Suprapubic skin (tissue), 4 donors: ENCODE measurements around the gene S1PR4. TPM values are rescaled to one million over a fixed set of nuclear protein-coding genes. Genes with fewer than 3 reads are reported as not detected.
A peak's percentile ranks its signal among the peaks of the same experiment; 100 is the strongest.
"Not testable (repeated sequence)": the region's sequence is repeated elsewhere in the genome, so short reads cannot be mapped to it uniquely, and the experiment has no call there.

Experiments
- DNase-seq, 2 donors: peaks; one replicate each; pipeline ENCODE4 v3.0.0-alpha.2; 2019; ENCODE audit warnings: low spot score in 2 of 2
- H3K27ac ChIP-seq: fragments of 200-600 bp; sonication (generic); one replicate; pipeline ENCODE4 v1.5.1; 2019
- H3K27me3 ChIP-seq: fragments of 200-600 bp; sonication (generic); one replicate; pipeline ENCODE4 v1.5.1; 2019
- H3K36me3 ChIP-seq: fragments of 200-600 bp; sonication (generic); one replicate; pipeline ENCODE4 v1.5.1; 2019
- H3K4me1 ChIP-seq: fragments of 200-600 bp; sonication (generic); one replicate; pipeline ENCODE4 v1.5.1; 2019
- H3K4me3 ChIP-seq: fragments of 200-600 bp; sonication (generic); one replicate; pipeline ENCODE4 v1.5.1; 2019; ENCODE audit warnings: mild to moderate bottlenecking
- H3K9me3 ChIP-seq: fragments of 200-600 bp; sonication (generic); one replicate; pipeline ENCODE4 v1.5.1; 2019
- EP300 ChIP-seq: sonication (generic); formaldehyde crosslinking; IDR thresholded peaks from one replicate; pipeline ENCODE4 v1.6.1; 2017; ENCODE audit warnings: antibody characterized with exemption
- POLR2A ChIP-seq, 2 donors: fragments of 450-650 bp; IDR thresholded peaks; one replicate each; pipeline ENCODE4 v1.6.1; 2017; ENCODE audit warnings: antibody characterized with exemption in 2 of 2, mild to moderate bottlenecking in 2 of 2, moderate library complexity in 2 of 2
- POLR2AphosphoS5 ChIP-seq, 3 donors: sonication (generic); formaldehyde crosslinking; IDR thresholded peaks; one replicate each; pipeline ENCODE4 v1.6.1; 2017; ENCODE audit warnings: antibody characterized with exemption in 3 of 3
- WGBS: methylation state at CpG from one replicate; pipeline ENCODE4 v1.1.5; 2018; 5-methylcytosine and 5-hydroxymethylcytosine counted together
- total RNA-seq, 4 donors: library from RNA; depleted of rRNA; stranded (reverse); fragments of >200 nt; gene quantifications; one replicate each; pipeline ENCODE4 v1.1.0, GENCODE V29; 2016
- TF ChIP-seq, protein P1 (sequence below), 2 donors: fragments of 200-600 bp in 1 of 2; fragments of 450-650 bp in 1 of 2; sonication (generic) in 1 of 2; IDR thresholded peaks; one replicate each; pipeline ENCODE4 v1.5.1; 2016 to 2019; ENCODE audit warnings: antibody characterized with exemption in 2 of 2, mild to moderate bottlenecking in 1 of 2, moderate library complexity in 1 of 2

Gene S1PR4
- total RNA-seq, 4 donors from 2014 or later: 0.42 to 2.5 (median 1.9) TPM

DNA sequence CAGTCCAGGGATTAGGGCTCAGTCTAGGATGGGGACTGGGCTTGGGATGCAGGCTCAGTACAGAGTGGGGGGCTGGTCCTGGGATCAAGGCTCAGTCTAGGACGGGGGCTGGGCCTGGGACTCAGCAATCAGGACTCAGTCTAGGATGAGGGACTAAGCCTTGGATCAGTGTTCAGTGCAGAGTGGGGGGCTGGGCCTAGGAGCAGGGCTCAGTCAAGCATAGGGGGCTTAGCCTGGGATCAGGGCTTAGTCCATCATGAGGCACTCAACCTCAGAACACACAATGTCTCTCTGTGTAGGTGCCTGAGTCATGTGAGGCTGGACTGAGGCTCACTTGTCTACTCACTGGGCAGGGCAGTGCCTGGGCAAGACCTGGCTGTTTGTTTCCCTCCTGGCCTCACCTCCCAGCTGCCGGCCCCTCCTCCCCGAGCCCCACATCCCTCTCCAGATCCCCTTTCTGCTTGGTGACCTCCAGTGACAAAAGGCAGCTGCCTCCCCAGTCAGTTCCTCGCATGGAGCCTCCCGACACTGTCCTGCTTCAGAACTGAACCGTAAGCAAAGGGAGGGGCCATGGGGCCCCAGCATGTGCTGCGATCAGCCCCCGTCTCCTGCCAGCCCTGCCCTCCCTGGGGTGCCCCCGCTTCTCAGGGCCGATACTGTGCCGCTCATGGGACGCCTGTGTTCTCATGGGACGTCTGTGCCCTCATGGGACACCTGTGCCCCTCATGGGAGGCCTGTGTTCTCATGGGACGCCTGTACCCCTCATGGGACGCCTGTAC, 6.5 kb upstream of the S1PR4 start:
- Histone ChIP-seq H3K27ac (no peak overlapping the region), H3K36me3 (no peaks in the 10 kb centered on the region), H3K9me3 (no peaks in the 10 kb centered on the region), H3K4me3 (no peak overlapping the region), H3K4me1 (peaks cover 12% of the 10 kb centered on the region), H3K27me3 (no peaks in the 10 kb centered on the region)
- TF ChIP-seq EP300 (no peak), POLR2A (IDR thresholded peaks at IDR 0.05) (no peak), POLR2AphosphoS5 (IDR thresholded peaks at IDR 0.05) (no peak)
- TF ChIP-seq, protein P1, sequence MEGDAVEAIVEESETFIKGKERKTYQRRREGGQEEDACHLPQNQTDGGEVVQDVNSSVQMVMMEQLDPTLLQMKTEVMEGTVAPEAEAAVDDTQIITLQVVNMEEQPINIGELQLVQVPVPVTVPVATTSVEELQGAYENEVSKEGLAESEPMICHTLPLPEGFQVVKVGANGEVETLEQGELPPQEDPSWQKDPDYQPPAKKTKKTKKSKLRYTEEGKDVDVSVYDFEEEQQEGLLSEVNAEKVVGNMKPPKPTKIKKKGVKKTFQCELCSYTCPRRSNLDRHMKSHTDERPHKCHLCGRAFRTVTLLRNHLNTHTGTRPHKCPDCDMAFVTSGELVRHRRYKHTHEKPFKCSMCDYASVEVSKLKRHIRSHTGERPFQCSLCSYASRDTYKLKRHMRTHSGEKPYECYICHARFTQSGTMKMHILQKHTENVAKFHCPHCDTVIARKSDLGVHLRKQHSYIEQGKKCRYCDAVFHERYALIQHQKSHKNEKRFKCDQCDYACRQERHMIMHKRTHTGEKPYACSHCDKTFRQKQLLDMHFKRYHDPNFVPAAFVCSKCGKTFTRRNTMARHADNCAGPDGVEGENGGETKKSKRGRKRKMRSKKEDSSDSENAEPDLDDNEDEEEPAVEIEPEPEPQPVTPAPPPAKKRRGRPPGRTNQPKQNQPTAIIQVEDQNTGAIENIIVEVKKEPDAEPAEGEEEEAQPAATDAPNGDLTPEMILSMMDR (IDR thresholded peaks at IDR 0.05): no peak
- no peak for DNase-seq
- 97% methylated on average over 14 of the region's 15 CpGs for WGBS

DNA sequence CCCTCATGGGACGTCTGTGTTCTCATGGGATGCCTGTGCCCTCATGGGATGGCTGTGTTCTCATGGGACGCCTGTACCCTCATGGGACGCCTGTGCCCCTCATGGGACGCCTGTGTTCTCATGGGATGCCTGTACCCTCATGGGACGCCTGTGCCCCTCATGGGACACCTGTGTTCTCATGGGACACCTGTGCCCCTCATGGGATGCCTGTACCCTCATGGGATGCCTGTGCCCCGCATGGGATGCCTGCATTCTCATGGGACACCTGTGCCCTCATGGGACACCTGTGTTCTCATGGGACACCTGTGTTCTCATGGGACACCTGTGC, 5.9 kb upstream of the S1PR4 start:
- H3K4me3 ChIP-seq, DNase-seq, H3K9me3 ChIP-seq, H3K36me3 ChIP-seq, H3K27ac ChIP-seq, H3K27me3 ChIP-seq: not testable (repeated sequence)
- 90% methylated on average over 5 of the region's 6 CpGs for WGBS
- peaks cover 16% of the 10 kb centered on the region for H3K4me1 ChIP-seq

DNA sequence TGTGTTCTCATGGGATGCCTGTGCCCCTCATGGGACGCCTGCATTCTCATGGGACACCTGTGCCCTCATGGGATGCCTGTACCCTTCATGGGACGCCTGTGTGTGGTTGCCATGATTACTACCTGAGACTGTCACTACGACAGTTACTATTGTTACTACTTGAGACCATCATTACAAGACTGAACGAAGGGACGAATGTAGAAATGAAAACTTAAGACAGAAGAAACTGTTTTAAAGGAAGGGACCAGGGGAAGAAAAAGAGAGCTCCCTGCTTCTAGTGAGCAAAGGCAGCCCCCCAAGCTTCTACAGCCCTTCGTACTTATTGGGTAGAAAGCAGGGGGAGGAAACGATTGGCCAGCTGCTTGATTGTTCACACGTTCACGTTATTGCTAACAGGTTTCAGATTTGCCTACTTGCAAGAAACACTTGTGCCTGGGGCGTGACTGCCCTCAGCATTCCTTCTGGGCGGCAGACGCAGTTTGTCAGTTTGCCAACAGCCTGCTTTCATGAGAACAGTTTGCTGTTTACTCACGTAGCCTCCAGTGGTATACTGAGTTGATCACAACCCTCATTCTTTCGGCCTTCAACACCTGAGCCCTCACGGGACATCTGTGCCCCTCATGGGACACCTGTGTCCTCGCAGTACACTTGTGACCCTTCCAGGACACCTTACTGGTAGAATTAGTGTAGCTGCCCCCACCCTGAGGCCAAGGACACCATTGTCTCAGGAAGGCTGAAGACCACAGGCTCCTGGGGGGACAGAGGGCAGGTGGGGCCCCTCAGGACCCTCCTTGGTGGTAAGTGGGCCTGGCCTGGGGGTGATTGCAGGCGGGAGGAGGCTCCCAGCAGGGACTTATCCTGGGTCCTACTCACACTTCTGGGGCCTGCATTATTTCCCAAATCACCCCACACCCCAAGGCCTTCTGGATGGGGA, 2.5 kb upstream of the S1PR4 start:
- H3K9me3 ChIP-seq: no peaks in the 10 kb centered on the region
- TF ChIP-seq EP300 (no peak), POLR2A (IDR thresholded peaks at IDR 0.05) (no peak), POLR2AphosphoS5 (IDR thresholded peaks at IDR 0.05) (no peak)
- TF ChIP-seq, protein P1 (IDR thresholded peaks at IDR 0.05): no peak
- no peaks in the 10 kb centered on the region for H3K27me3 ChIP-seq
- H3K27ac ChIP-seq: no peak overlapping the region
- DNase-seq: no peak
- H3K36me3 ChIP-seq: no peaks in the 10 kb centered on the region
- H3K4me1 ChIP-seq: peaks cover 16% of the 10 kb centered on the region
- 50% methylated on average over 16 of the region's 17 CpGs for WGBS
- H3K4me3 ChIP-seq: no peak overlapping the region

DNA sequence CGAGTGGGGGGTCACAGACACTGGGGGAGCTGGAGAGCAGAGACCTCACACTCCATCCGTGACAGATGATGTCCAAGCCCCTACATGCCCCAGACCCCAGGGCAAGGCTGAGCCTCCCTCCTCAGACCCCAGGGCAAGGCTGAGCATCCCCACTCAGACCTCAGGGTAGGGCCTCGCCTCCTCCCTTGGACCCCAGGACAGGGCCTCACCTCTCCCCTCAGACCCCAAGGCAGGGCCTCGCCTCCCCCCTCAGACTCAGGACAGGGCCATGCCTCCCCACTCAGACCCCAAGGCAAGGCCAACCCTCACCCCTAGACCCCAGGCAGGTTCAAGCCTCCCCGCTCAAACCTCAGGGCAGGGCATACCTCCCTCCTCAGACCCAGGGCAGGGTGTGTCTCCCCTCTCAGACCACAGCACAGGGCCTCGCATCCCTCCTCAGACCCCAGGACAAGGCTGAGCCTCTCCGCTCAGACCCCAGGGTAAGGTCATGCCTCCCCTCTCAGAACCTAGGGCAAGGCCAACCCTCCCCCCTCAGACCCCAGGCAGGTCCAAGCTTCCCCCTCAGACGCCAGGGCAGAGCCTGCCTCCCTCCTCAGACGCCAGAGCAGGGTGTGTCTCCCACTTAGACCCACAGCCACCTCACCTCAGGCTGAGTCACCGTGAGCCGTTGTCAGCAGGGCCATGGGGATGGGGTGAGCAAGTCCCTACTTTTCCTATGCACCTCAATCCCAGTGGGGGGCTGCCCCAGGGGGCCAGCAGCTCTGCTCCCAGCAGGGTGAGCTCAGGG, 1.7 kb upstream of the S1PR4 start:
- H3K36me3 ChIP-seq: no peaks in the 10 kb centered on the region
- no peak for DNase-seq
- no peaks in the 10 kb centered on the region for H3K27me3 ChIP-seq
- 59% methylated on average over 8 of the region's 11 CpGs for whole genome bisulfite sequencing
- peaks cover 16% of the 10 kb centered on the region for H3K4me1 ChIP-seq
- no peak for TF ChIP-seq POLR2AphosphoS5 (IDR thresholded peaks at IDR 0.05)
- TF ChIP-seq, protein P1 (IDR thresholded peaks at IDR 0.05): no peak
- no peak for TF ChIP-seq POLR2A (IDR thresholded peaks at IDR 0.05)
- no peak for TF ChIP-seq EP300
- H3K9me3 ChIP-seq: no peaks in the 10 kb centered on the region
- no peak overlapping the region for H3K27ac ChIP-seq
- H3K4me3 ChIP-seq: no peak overlapping the region

DNA sequence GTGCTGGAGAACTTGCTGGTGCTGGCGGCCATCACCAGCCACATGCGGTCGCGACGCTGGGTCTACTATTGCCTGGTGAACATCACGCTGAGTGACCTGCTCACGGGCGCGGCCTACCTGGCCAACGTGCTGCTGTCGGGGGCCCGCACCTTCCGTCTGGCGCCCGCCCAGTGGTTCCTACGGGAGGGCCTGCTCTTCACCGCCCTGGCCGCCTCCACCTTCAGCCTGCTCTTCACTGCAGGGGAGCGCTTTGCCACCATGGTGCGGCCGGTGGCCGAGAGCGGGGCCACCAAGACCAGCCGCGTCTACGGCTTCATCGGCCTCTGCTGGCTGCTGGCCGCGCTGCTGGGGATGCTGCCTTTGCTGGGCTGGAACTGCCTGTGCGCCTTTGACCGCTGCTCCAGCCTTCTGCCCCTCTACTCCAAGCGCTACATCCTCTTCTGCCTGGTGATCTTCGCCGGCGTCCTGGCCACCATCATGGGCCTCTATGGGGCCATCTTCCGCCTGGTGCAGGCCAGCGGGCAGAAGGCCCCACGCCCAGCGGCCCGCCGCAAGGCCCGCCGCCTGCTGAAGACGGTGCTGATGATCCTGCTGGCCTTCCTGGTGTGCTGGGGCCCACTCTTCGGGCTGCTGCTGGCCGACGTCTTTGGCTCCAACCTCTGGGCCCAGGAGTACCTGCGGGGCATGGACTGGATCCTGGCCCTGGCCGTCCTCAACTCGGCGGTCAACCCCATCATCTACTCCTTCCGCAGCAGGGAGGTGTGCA, 587 bp downstream of the S1PR4 start:
- H3K9me3 ChIP-seq: no peaks in the 10 kb centered on the region
- TF ChIP-seq POLR2A (IDR thresholded peaks at IDR 0.05): no peak
- TF ChIP-seq, protein P1 (IDR thresholded peaks at IDR 0.05): no peak
- TF ChIP-seq POLR2AphosphoS5 (IDR thresholded peaks at IDR 0.05): no peak
- no peak for TF ChIP-seq EP300
- H3K27ac ChIP-seq: no peak overlapping the region
- DNase-seq: no peak
- peaks cover 16% of the 10 kb centered on the region for H3K4me1 ChIP-seq
- 88% methylated on average over 19 of the region's 52 CpGs for WGBS
- no peaks in the 10 kb centered on the region for H3K36me3 ChIP-seq
- peak overlapping the region; percentile 14 for H3K4me3 ChIP-seq
- H3K27me3 ChIP-seq: no peaks in the 10 kb centered on the region
